Stimulated activated CD8-positive, alpha-beta memory T cell treated with anti-CD3 and anti-CD28 coated beads, Interleukin-4, amount 100 ng/mL, for 48 hours (primary cell): ENCODE results near the gene PXT1.
A peak's percentile ranks its signal among the peaks of the same experiment; 100 is the strongest.

Source experiments
- DNase-seq: peaks from one replicate; pipeline ENCODE4 v3.0.0-alpha.2; 2020

PXT1 gene

GRCh38 chr6:36343109-36343680, 99.5 kb downstream of the PXT1 start:
- DNase-seq: no peak

- DNase-seq: peak; percentile 86
Measured at GRCh38 chr6:36340618-36341454, 101.8 kb downstream of the PXT1 start.
